ENCODE results near the gene USE1.

Gene USE1

DNA sequence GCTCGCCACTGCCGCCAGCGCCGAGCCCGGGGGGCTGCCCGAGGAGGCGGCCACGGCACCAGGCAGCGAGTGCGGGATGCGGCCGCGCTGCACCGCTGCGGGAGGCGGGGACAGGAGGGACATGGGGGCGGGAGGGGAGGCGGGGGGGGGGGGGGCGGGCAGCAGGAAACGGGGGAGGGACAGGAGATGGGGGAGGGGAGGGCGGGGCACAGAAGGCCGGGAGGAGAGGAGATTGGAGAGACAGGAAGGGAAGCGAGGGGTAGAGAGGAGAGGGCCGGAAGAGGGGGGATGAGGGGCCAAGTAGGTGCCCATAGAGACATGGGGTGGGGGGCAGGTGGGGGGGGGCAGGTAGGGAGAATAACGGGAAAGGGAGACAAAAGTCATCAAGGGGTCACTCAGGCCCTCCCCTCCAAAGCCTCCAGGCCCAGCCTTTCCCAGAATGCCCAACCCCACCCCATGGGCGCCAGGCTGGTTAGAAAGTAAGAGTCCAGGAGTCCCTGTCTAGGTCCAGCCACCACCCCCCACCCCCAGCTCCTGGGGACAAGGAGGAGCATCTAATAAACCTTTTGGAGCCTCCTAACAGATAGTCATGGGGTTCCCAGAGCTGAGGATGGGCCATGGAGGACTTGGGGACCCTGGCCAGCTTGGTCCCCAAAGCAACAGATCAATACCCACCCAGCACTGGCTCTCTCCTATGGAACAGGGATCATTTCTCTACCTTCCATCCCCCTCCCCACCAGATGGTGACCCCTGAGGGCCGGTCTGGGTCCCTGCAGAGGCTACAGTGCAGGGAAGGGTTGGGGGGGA lies 21.0 kb downstream of the USE1 start:
- DNase-seq (ENCODE audit: low read depth, low spot score) = no peak

DNA sequence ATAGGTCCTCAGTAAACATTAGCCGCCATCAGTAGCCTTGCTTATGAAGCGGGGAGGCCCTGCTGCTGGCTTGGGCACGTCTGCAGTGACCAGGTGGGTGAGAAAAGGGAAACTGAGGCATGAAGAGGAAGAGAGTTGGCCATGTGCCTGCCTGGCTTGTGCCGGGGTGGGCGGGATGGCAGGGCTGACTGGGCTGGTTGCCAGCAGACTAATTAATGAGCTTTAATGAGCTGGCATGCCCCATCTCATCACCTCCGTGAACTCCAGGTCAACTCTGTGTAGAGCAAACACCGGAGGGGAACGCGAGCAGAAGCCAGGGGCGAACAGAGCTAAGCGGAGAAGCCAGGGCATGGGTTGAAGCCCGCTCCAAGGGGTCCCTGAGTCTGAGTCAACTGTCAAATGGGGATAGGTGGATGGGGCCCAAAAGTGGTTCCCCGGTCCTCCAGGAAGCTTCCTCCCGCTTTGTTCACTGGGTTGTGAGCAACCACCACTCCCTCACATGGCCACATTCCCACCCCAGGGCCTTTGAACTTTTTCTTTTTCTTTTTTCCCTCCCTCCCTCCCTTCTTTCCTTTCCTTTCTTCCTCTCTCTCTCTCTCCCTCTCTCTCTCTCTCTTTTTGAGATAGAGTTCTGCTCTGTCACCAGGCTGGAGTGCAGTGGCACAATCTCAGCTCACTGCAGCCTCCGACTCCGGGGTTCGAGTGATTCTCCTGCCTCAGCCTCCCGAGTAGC lies 21.8 kb downstream of the USE1 start:
- no peak for DNase-seq (ENCODE audit: low read depth, low spot score)

DNA sequence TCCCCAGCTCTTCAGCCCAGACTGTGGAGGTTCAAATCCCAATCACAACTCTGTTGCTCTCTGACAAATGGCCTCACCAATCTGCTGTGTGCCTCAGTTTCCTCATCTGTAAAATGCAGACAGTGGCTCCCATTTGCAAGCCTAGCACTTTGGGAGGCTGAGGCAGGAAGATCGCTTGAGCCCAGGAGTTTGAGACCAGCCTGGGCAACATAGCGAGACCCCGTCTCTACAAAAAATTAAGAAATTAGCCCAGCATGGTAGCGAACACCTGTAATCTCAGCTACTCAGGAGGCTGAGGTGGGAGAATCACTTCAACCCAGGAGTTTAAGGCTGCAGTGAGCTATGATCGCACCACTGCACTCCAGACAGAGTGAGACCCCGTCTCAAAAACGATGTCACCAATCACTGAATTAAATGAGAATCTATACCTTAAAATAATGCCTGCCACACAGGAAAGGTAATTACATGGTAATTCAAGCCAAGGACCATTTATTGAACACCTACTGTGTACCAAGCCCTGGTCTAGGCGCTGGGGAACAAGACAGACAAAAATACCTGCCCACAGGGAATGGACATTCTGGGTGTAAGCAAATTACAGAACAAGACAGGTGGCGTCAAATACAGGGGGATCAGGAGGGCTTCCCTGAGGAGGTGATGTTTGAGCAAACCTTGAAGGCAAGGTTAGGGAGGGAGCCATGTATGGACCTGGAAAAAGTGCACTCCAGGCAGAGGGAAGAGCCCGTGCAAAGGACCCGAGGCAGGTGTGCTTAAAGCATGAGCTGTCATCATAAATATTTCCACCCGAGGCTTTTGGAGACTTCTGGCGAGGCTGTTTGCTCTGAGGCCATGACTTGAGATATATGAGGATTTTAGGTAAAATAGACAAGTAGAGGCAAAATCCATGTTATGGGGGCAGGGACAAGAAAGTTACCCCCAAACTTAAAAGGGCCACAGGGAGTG lies 22.9 kb downstream of the USE1 start:
- no peak for DNase-seq (ENCODE audit: low read depth, low spot score)

GRCh38 chr19:17240062-17240752 lies 25.1 kb downstream of the USE1 start:
- no peak for DNase-seq (ENCODE audit: low read depth, low spot score)

GRCh38 chr19:17240826-17241399 lies 25.8 kb downstream of the USE1 start:
- no peak for DNase-seq (ENCODE audit: low read depth, low spot score)

DNA sequence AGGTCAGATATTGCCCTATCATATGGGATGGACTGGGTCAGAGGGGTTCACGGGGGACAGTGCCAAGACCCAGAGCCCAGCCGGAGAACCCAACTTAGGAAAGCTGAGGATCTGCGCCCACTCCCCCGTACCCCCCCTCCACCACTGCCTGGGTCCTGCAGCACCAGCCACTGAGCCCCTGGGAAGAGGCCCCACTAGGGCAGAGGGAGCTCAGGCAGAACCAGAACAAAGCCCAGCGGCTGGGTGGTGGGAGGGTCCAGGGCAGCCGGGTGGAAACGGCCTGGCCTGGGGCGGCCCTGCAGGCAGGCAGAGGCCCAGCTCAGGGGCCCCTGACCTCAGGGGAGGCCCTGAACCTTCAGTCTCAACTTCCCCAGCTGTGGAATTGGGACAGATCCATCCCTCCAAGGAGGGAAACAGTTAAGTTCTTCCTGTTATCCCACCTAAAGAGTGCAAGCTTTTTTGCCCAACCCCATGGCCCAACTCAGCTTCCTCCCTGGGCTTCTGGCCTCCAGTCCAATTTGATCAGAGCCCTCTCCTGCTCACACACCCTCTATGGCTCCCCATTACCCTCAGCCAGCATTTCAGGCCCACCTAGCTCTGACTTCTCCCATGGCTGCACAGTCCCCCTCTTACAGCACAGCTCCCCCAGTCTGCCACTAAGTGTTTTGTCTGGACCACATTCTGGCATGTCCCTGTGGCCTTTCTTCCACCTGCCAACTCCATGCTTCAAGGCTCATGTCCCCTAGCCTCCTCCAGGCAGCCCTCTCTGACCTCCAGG lies 27.5 kb downstream of the USE1 start:
- DNase-seq (ENCODE audit: low read depth, low spot score) = no peak

DNA sequence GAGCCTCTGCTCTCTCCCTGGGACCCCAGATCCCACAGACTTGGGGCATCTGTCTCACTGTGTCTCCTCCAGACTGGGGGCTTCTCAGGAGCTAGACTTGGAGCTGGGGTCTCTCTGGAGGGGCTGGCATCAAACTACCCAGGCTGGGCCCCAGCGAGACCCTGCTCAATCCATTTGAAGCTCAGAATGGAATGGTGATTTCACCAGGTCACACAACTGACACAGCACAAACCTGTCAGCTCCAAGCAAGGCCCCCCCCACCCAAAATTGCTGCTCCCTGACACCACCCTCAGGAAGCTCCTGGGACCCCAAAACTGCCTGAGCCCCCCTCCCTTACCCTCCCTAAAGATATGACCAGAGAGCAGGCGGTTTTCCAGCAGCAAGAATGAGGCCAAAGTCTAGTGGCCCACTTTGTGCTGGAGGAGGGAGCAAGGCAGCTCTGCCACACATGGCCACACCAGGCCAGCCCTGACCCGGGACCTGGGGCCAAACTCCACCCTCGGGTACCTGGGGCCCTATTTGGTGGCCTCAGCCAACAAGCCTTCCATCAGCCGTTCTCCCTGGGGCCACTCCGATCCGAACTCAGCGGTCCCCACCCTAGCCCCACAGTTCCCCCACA lies 28.2 kb downstream of the USE1 start:
- no peak for DNase-seq (ENCODE audit: low read depth, low spot score)

GRCh38 chr19:17243830-17244617 lies 28.9 kb downstream of the USE1 start:
- DNase-seq (ENCODE audit: low read depth, low spot score) = no peak

DNA sequence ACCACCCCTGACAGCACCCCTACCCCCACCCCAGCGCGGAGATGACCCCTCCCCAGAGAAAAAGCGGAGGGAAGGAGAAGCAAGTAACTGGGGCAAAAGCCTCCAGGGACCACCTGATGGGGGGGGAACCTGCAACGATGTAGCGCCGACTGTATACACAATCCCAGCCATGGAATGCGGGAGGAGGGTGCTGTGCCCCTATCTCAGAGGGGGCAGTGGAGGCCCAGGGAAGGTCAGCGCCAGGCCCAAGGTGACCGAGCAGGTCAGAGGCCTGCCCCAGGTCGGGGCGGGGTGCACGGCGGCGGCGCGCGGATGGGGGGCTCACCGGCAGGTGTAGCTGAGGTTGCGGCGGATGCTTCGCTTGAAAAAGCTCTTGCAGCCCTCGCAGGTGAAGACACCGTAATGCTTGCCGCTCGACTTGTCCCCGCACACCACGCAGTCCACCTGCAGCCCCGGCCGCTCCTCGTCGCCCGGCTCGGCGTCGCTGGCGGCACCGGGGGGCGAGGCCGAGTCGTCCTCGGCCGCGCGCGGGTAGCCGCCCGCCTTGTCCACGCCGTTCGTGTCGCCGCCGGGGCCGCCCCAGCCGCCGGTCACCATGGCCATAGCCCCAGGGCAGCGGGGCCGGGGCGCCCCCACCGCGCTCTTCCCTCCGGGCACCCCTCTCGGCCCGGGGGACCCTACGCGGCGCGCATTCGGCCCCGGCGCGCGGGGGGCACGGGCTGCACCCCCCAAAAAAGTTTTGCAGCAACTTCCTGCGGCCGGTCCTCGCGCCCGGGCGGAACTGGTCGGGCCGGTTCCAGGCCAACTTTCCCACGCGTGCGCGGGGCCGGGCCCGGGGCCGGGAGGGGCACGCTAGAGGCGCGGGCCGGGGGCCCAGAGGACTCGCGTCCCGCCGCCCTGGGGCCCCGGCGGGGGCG lies 29.7 kb downstream of the USE1 start:
- DNase-seq (ENCODE audit: low read depth, low spot score) = no peak

- no peak for DNase-seq (ENCODE audit: low read depth, low spot score)
Observed at GRCh38 chr19:17245535-17245984, 30.4 kb downstream of the USE1 start, which contains the start of gene NR2F6. Gene NR2F6, minus strand, starts transcription at chr19:17245919. Its CDS starts 699 bp downstream, at chr19:17245220.

- DNase-seq (ENCODE audit: low read depth, low spot score) = no peak
Observed at GRCh38 chr19:17246681-17247425, 31.7 kb downstream of the USE1 start.

DNA sequence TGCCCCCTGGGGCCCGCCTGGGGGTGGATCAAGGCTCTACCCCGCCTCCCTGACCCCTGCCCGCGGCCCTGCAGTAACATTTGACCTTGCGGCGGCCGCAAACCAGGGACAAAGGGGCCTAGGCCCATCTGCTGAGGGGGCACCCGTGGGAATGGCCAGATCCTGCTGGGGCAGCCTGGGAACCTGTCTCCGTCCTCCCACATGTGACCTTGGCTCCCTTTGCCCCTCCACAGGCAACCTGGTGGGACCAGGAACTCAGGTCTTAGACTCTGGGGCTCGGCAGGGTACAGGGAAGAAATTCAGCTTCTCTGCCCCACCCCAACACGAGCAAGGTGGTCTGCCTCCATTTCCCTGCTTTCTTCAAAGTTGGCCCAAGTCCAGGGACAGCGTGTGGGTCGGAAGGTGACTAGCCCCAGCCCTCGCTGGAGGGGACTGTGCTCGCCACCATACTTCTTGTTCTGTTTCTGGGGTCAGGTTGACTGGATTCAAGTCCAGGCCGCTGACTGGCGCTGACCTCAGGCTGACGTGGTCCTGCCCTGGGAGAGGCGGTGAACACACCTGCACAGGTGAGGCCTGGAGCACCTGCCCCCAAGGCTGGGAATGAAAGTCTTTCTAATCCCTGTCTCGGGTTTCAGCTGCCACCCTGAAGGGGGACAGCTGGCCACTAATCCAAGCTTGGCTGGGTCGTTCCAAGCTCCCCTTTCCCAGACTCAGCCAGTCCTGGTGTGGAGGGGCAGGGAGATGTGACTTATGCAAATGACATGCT lies 33.0 kb downstream of the USE1 start:
- DNase-seq (ENCODE audit: low read depth, low spot score) = no peak

DNA sequence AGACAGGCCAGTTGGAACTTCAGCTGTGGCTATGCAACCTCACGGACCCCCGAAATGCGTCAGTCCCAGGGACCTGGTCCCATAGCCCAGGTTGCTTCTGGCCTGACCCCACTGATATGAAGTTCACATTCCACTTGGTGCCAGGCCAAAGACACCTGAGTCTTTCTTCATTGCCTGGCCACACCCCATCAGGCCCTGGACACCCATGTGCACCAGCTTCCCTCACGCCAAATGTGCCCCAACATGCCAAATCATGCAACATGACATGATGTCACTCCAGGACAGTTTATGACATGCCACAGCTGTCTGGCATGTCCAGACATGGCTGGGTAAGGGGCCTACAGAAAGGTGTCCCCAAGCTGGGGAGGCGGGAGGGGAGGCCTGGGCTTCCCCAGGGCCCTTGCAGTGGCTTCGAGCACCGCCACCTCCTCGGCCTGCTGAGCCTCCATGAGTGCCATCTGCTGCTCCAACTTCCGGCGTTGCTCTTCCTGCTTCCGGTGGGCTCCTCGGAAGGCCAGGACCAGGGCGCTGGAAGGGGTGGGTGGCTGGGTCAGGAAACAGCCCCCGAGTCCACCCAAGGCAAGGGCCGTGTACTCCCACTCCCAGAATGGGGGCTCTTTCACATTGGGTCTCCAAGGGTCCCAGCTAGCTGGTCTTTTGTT lies 34.9 kb downstream of the USE1 start:
- no peak for DNase-seq (ENCODE audit: low read depth, low spot score)

- DNase-seq (ENCODE audit: low read depth, low spot score) = no peak
Observed at GRCh38 chr19:17254636-17255035, 39.5 kb downstream of the USE1 start.

- no peak for DNase-seq (ENCODE audit: low read depth, low spot score)
Observed at GRCh38 chr19:17255150-17255621, 40.0 kb downstream of the USE1 start.
